ENCODE data around the gene CD72.
A peak's percentile ranks its signal among the peaks of the same experiment; 100 is the strongest.
"Not testable (repeated sequence)": the region's sequence is repeated elsewhere in the genome, so short reads cannot be mapped to it uniquely, and the experiment has no call there.

The CD72 gene

DNA sequence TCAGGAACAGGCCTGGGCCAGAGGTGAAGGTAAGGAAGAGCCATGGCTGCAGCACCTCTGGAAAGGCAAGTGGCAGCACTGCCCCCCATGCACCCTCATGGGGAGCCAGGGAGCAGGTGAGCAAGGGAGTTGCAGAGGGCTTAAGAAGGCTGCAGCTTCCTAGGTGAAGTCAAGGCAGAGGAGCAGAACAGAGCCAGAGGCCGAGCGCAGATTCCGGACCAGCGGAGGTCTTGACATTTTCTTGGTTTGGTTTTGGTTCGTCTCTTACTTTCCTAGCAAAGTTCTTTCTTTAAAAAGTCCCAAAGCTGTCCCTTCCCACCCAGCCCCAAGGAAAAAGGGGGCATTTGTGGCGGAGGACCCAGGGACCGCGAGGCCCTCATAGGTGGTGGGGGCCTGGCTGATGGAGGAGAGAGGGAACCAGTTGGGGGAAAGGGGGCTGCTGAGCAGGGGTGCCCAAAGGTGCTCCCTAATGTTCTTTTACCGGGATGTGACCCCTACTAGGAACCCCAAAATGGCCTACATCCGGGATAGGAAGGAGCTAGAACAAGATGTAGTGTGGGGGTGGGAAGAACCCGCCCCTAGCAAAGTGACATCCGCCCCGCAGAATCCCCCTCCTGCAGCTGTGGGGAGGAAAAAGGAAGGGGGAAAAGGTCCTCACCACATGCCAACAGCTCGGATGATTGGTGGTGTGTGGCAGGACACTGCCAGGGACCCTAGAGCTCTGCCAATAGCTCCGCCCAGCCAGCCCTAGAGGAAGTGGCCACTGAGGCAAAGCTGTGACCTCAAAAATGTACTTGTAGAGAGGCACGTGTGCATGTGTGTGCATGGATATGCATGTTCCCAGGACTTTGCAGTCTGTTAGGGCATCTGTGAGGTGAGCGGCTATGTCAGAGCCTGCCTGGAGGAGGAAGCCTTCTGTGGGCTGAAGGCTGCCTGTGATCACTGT is 914 bp upstream of the CD72 start:
- no peak for DNase-seq (ENCODE audit: low read depth, low spot score)
- H3K27ac ChIP-seq, result no peak overlapping the region

GRCh38 chr9:35617548-35617947 is 665 bp downstream of the CD72 start:
- H3K27ac ChIP-seq, result no peak overlapping the region
- no peak for DNase-seq (ENCODE audit: low read depth, low spot score)

- H3K27ac ChIP-seq, result no peak overlapping the region
- no peak for DNase-seq (ENCODE audit: low read depth, low spot score)
These were observed 1.3 kb downstream of the CD72 start for GRCh38 chr9:35616681-35617459.

GRCh38 chr9:35615981-35616680 is 2.1 kb downstream of the CD72 start:
- no peak overlapping the region for H3K27ac ChIP-seq
- no peak for DNase-seq (ENCODE audit: low read depth, low spot score)

DNA sequence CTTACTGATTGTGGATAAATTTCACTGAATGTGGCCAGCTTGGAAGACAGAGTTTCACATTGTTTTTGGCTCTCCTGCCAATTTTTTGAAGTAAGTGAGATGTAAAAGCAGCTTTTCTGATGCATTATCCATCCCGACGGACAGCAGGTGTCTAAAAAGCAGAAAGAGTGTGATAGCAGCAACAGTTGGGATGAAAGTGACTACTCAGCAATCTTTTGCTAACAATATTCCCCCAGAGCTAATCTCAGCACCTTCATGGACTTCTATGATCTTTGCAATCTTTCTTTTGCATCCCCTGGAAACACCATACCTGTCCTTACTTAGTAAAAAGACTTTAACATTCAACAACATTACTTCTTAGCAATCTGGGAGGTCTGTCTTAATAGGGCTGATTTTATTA is 5.4 kb downstream of the CD72 start:
- DNase-seq (ENCODE audit: low read depth, low spot score), result no peak

GRCh38 chr9:35612066-35612465 is 6.1 kb downstream of the CD72 start:
- not testable (repeated sequence) for DNase-seq (ENCODE audit: low read depth, low spot score); H3K27ac ChIP-seq

More for the DNA sequence above, 5.4 kb downstream of the CD72 start:
- H3K27ac ChIP-seq, result no peak overlapping the region

DNA sequence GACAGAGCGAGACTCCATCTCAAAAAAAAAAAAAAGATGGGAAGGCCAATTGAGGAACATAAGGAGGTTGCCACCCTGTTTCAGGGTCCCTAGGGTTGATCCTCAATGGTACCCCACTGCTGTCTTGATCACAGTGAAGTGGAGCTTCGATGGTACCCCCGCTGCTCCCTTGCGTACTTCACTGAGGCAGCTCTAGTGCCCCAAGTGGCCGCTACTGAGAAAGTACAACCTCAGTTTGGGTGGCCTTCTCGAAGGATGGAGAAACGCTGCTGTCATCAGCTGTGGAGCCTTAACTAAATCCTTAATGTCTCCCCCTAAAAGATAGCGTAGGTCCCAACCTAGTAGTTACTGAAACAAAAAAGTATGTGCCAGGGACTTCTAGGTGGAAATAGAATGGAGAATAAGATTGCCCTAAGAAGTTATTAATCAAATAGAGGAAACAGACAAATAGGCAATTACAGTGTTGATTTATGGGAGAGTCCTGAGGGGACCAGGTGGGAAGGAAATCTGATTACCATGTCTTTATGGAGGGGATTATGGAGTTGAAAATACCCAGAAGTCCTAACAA is 6.9 kb downstream of the CD72 start:
- no peak overlapping the region for H3K27ac ChIP-seq
- DNase-seq (ENCODE audit: low read depth, low spot score), result no peak

DNA sequence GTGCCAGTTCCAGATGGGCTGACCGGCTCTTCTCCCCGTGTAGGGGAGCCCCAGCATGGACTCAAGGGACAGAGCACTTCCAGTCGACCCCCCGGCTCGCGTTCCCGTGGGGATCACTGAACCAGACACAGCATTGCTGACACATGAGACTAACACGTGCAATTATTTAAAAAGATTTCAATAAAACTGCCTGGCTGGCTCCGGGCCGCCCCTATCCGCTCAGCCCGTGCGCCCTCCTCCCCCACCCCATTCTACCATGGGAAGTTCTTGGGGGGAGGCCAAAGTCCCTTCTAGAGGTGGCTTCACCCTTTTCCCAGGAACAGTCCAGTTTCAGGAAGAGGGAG is 8.4 kb downstream of the CD72 start:
- no peak overlapping the region for H3K27ac ChIP-seq
- DNase-seq (ENCODE audit: low read depth, low spot score), result no peak

GRCh38 chr9:35609001-35609819 is 9.0 kb downstream of the CD72 start:
- H3K27ac ChIP-seq, result no peak overlapping the region
- DNase-seq (ENCODE audit: low read depth, low spot score), result no peak

GRCh38 chr9:35608221-35608620 is 10.0 kb downstream of the CD72 start:
- no peak overlapping the region for H3K27ac ChIP-seq
- no peak for DNase-seq (ENCODE audit: low read depth, low spot score)

- no peak overlapping the region for H3K27ac ChIP-seq
- no peak for DNase-seq (ENCODE audit: low read depth, low spot score)
These were observed 11.5 kb downstream of the CD72 start for GRCh38 chr9:35606726-35607125.

GRCh38 chr9:35606138-35606504 is 12.1 kb downstream of the CD72 start:
- no peak for DNase-seq (ENCODE audit: low read depth, low spot score)
- H3K27ac ChIP-seq, result no peak overlapping the region

GRCh38 chr9:35605351-35606137 is 12.7 kb downstream of the CD72 start:
- no peak for DNase-seq (ENCODE audit: low read depth, low spot score)
- H3K27ac ChIP-seq, result peak overlapping the region; percentile 77

- peak within 1 kb of the TSS; percentile 77 for H3K27ac ChIP-seq
- no peak for DNase-seq (ENCODE audit: low read depth, low spot score)
These were observed 13.4 kb downstream of the CD72 start, which contains the start of gene TESK1 for GRCh38 chr9:35604578-35605350. Gene TESK1 (plus strand): TSS chr9:35605262. CDS start chr9:35605620, 358 bp downstream.

GRCh38 chr9:35603986-35604577 is 14.1 kb downstream of the CD72 start:
- DNase-seq (ENCODE audit: low read depth, low spot score), result peak; percentile 98
- H3K27ac ChIP-seq, result peak overlapping the region; percentile 77

- peak overlapping the region; percentile 77 for H3K27ac ChIP-seq
- no peak for DNase-seq (ENCODE audit: low read depth, low spot score)
These were observed 14.7 kb downstream of the CD72 start for GRCh38 chr9:35603506-35603985.

GRCh38 chr9:35599763-35600604 is 18.2 kb downstream of the CD72 start:
- H3K27ac ChIP-seq, result no peak overlapping the region
- no peak for DNase-seq (ENCODE audit: low read depth, low spot score)

Measured in epithelial cell of prostate (primary cell).